Mononuclear cell (primary cell): ENCODE measurements around the gene ADGRA1. TPM values are rescaled to one million over a fixed set of nuclear protein-coding genes. Genes with fewer than 3 reads are reported as not detected.
"Not testable (repeated sequence)": the region's sequence is repeated elsewhere in the genome, so short reads cannot be mapped to it uniquely, and the experiment has no call there.

Experiments used
- H3K27me3 ChIP-seq: 2 replicates; pipeline ENCODE4 v1.6.0; 2011; ENCODE audit warnings: low read length, control low read depth; ENCODE audit not compliant: insufficient read depth
- H3K4me1 ChIP-seq: 2 replicates; pipeline ENCODE4 v1.5.1; 2011; ENCODE audit warnings: mild to moderate bottlenecking, low read length, control low read depth; ENCODE audit not compliant: insufficient read depth
- H3K4me3 ChIP-seq: 2 replicates; pipeline ENCODE4 v1.5.1; 2011; ENCODE audit warnings: mild to moderate bottlenecking, low read length, moderate library complexity
- H3K9me3 ChIP-seq: 2 replicates; pipeline ENCODE4 v1.5.1; 2011; ENCODE audit warnings: low read depth, mild to moderate bottlenecking, control low read depth, low read length
- total RNA-seq: library from RNA; depleted of rRNA; stranded (reverse); fragments of >200 nt; gene quantifications from one replicate; pipeline ENCODE4 v1.2.3, GENCODE V29; 2012

The ADGRA1 gene
- total RNA-seq, 1 donor: not detected

DNA sequence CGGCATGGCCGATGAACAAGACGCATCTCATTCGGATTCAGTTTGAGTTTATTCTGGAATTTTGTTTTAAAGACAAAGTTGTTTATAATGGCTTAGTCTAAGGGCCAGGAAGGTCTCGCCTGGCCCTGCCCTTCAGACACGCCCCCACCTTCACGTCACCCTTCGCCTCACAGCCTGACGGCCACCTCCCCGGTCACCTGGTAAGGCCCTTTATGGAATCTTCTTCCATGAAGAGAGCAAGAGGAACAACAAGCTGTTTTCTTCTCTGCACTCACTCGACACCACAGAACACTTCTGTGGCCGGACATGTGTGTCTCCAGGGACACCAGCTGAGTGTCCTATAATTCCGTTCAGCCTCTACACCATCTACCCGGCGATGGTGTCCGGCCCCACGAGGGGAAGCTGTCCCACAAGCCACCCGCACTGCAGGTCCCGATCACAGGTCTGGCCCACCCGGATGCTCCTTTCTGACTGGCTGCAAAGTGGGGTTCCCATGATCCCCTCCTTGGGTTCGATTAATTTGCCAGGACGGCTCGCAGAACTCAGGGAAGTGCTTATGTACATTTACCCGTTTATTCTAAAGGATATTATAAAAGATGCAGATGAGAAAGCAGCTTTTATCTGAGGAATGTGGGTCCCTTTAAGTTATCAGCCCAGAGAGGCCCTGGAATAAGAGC, 54.9 kb downstream of the ADGRA1 start:
- Histone ChIP-seq H3K4me3 (no peak overlapping the region), H3K9me3 (no peaks in the 10 kb centered on the region), H3K4me1 (no peaks in the 10 kb centered on the region), H3K27me3 (peaks cover 8% of the 10 kb centered on the region)

DNA sequence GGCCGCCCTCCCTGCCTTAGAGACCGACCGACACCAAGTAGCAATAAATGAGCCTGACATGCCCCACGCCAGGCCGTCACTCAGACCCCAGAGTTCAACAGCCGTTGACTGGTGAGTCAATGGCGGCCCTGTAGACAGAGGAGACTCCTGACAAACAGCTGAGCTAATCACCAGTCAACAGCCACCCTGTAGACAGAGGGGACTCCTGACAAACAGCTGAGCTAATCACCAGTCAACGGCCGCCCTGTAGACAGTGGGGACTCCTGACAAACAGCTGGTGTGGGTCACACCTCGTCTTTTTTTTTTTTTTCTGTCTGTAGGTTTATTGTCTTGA, 55.4 kb downstream of the ADGRA1 start:
- Histone ChIP-seq H3K4me3 (no peak overlapping the region), H3K9me3 (no peaks in the 10 kb centered on the region), H3K27me3 (peaks cover 8% of the 10 kb centered on the region), H3K4me1 (no peaks in the 10 kb centered on the region)

DNA sequence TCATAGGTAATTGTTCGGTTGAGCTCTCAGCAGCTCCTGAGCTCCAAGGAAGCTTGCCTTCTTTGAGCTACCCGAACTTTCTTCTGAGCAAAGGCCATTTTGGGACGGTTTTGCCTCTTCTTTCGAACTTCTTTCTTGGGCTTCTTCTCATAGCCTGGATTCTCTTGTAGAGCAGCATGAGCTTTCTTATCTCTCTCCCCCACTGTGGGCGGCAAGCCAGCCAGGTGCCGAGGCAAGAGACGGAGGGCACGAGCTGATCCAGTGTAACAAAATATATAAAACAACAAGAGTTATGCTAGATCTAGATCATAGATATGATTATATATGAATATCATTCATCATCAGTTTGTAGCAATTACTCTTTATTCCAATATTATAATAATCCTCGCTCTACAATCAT, 55.8 kb downstream of the ADGRA1 start:
- Histone ChIP-seq H3K4me3 (no peak overlapping the region), H3K4me1 (no peaks in the 10 kb centered on the region), H3K9me3 (no peaks in the 10 kb centered on the region), H3K27me3 (peaks cover 12% of the 10 kb centered on the region)

DNA sequence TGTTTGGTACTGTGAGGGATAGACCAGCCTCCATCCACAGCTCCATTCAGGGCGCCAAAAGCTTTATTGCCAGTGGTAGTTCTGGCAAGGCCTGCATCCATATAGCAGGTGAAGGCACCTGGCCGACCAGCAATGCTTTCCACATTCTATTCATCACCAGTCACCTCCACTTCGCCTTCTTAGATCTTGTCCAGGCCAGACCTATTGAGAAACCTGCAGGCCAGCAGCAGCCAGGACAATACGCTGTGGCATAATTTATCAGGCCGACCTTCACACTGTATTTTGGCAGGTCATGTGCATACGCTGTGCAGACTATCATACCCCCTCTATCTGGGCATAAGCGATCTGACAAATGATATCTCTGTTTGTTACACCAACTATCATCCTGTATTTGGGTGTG, 57.0 kb downstream of the ADGRA1 start:
- Histone ChIP-seq H3K9me3 (no peaks in the 10 kb centered on the region), H3K4me1 (no peaks in the 10 kb centered on the region), H3K4me3 (no peak overlapping the region), H3K27me3 (peaks cover 12% of the 10 kb centered on the region)

DNA sequence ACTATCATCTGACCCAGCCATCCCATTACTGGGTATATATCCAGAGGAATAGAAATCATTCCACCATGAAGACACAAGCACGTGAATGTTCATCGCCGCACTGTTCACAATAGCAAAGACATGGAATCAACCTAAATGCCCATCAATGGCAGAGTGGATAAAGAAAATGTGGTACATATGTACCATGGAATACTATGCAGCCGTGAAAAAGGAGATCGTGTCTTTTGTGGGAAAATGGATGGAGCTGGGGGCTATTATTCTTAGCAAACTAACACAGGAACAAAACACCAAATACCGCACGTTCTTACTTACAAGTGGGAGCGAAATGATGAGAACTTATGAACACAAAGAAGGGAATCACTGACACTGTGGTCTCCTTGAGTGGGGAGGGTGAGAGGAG, 62.5 kb downstream of the ADGRA1 start:
- Histone ChIP-seq H3K9me3 (no peaks in the 10 kb centered on the region), H3K4me1 (no peaks in the 10 kb centered on the region), H3K4me3 (no peak overlapping the region), H3K27me3 (peaks cover 16% of the 10 kb centered on the region)

DNA sequence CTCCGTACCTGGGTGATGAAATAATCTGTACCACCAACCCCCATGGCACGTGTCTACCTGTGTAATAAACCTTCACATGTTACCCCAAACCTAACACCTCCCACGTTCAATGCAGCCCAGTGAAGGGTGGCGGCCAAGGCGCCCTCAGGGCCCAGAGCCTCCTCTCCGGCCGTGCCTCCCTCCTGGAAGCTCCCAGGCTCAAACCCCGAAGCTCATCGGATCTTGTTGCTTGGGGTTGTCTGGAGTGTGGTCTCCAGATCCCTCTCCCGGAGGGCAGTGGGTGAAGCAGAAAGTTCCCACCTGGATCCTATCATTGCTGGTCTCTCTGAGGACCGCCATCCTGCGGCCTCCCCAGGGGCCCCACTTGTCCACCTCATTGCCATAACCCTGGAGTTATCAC, 62.9 kb downstream of the ADGRA1 start:
- H3K4me3 ChIP-seq: no peak overlapping the region
- no peaks in the 10 kb centered on the region for H3K9me3 ChIP-seq
- H3K4me1 ChIP-seq: no peaks in the 10 kb centered on the region
- peaks cover 16% of the 10 kb centered on the region for H3K27me3 ChIP-seq

DNA sequence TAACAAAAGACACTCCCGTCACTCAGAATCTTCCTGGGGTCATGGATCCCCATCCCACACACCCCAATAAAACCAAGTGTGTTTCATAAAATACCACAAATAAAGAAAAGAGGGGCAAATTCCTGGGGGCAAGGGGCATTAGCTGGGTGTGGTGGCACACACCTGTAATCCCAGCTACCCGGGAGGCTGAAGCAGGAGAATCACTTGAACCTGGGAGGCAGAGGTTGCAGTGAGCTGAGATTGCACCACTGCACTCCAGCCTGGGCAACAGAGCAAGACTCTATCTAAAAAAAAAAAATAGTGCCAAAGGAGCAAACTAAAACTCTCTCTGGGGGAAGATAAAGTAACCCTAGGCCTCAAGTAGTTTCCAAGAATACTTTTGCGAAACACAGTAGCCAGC, 63.3 kb downstream of the ADGRA1 start:
- not testable (repeated sequence) for H3K4me3 ChIP-seq, H3K9me3 ChIP-seq, H3K4me1 ChIP-seq
- peaks cover 16% of the 10 kb centered on the region for H3K27me3 ChIP-seq

DNA sequence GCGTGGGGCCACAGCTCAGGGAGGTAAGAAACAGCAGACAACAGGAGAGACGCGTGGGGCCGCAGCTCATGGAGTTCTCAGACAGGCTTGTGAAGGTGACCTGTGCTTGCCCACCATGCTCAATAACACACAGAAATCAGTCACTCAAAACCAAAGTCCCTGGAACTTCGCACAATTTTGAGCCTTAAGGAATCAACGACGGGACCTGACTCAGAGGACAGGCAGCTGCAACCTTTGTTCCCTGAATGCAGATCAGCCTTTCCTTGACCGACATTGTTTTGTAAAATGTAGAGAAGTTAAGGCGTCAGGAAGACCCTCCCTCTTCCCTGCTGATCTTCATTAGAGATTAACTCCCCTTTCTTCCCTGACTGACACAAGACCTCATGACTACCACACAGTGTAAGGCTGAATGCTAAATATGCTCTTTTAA, 63.8 kb downstream of the ADGRA1 start:
- no peaks in the 10 kb centered on the region for H3K4me1 ChIP-seq
- H3K27me3 ChIP-seq: peaks cover 13% of the 10 kb centered on the region
- no peak overlapping the region for H3K4me3 ChIP-seq
- H3K9me3 ChIP-seq: no peaks in the 10 kb centered on the region

DNA sequence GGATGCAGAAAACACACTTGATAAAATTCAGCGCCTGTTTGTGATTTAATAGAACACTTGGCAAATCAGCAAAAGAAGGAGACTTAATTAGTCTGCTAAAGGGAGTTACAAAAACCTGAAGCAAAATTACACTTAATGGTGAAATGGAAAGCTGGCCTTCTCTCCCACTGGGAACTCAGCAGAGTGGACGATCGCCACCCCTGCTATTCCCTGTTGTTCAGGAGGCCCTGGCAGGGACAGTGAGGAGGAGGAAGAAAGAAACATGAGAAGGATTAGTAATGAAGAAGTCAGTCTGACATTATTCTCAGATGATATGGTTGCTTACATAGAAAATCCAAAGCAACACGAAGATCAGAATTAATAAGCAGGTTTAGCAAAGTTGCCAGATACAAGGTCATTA, 66.7 kb downstream of the ADGRA1 start:
- no peaks in the 10 kb centered on the region for H3K9me3 ChIP-seq
- no peaks in the 10 kb centered on the region for H3K4me1 ChIP-seq
- H3K4me3 ChIP-seq: no peak overlapping the region
- H3K27me3 ChIP-seq: peaks cover 6% of the 10 kb centered on the region

DNA sequence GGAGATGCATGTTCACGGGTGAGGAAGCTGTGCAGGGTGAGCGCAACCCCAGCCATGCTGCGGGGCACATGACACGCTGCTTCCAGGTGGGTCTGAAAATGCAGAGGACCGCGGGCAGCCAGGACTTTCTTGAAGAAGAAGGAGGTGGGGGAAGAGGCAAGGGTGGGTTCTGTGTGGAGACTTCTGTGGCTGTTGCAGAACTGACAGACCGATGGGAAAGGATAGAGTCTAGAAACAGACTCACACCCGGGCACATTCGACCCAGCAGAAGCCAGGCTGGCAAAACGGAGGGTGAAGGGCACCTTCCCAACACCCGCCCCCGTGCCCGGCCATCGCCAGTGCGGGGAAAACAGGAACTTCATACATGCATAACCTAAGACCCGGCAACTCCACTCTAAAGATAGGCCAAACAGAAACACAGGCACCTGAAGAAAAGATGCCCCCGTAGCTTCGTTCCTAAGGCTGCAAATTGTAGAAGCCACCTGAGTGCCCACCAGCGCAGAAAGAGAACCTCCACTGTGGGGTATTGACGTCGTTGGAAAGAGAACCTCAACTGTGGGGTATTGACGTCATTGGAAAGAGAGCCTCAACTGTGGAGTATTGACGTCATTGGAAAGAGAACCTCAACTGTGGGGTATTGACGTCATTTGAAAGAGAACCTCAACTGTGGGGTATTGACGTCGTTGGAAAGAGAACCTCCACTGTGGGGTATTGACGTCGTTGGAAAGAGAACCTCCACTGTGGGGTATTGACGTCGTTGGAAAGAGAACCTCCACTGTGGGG, 67.5 kb downstream of the ADGRA1 start:
- Histone ChIP-seq H3K9me3 (no peaks in the 10 kb centered on the region), H3K4me3 (no peak overlapping the region), H3K4me1 (no peaks in the 10 kb centered on the region), H3K27me3 (peaks cover 8% of the 10 kb centered on the region)

DNA sequence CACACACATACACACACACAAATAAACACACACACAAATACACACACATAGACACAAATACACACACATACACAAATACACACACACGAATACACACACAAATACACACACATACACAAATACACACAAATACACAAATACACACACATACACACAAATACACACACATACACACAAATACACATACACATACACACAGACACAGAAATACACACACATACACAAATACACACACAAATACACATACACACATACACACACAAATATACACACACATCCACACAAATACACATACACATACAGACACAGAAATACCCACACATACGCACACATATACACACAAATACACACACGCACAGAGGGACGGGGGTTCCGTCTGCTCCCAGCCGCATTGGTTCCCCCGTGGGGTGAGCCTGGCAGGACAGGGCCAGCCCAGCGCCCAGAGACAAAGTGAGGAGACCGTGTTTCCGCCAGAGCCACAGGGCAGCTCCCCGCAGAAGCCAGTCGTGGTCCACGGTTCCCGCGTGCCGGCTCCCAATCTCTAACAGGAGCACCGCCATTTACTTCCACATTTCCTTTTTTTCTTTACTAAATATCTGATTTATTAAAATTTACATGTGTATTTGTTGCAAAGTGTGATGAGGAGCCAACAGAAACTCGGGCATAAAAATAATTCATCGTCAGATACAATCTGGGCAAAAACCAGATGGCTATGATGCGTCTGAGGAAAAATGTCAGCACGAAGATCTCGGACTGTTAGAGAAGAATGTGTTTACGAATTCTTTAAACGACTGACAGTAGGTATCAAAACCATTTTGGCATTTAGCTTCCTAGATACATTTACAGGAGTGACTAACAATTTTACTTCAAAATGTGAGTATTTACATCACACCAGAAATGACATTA, 69.2 kb downstream of the ADGRA1 start:
- Histone ChIP-seq H3K9me3 (no peaks in the 10 kb centered on the region), H3K4me3 (no peak overlapping the region), H3K4me1 (peaks cover 6% of the 10 kb centered on the region), H3K27me3 (peaks cover 19% of the 10 kb centered on the region)

DNA sequence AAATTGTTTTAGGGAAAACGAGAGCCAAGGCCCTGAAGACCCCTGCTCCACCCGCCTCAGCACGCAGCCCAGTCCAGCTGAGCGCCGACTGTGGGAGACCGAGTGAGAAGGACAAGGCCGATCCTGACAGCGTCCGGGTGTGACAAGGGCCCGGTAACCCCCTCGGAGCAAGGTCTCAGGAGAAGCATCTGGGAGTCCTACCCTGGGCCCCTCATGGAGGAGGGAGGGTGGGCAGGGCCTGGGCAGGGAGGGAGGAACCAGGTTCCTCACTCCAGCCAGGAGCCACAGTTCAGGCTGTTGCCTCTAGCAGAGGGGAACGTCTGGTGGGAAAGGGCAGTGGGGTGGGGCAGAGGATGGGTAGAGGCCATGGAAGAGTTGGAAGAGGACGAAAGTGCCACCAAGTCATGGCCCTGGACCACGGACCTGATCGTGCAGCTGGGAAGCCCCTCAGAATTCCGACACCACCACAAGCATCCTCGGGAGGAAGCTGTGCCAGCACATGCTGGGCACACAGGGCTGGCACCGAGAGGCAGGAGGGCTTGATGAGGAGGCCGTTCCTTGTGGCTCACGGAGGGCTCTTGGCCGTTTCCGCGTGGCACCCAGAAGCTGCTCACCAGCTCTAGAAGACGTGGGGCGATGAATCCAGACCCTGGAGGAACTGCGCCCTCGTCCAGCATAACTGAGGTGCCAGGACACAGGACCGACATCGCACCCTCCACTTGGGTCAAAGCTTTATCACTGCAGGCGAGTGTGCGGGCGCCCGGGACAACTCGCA, 70.1 kb downstream of the ADGRA1 start:
- Histone ChIP-seq H3K4me3 (no peak overlapping the region), H3K4me1 (peaks cover 6% of the 10 kb centered on the region), H3K9me3 (no peaks in the 10 kb centered on the region), H3K27me3 (peaks cover 23% of the 10 kb centered on the region)

DNA sequence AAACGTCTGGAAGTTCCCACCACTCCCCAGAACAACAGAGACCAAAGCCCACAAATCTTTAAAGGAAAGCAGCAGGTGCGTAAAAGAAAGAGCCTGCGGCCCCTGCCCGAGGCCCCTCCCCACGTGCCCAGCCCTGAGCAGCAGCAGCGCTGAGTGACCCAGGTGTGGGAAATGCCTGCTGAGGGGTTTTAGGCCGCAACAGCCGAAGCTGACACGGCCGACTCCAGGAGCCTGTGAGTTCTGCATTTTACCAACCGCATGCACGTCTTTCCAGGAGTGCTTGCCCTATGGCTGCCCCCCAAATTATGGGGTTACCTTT, 70.7 kb downstream of the ADGRA1 start:
- Histone ChIP-seq H3K4me1 (peaks cover 6% of the 10 kb centered on the region), H3K9me3 (no peaks in the 10 kb centered on the region), H3K27me3 (peaks cover 23% of the 10 kb centered on the region), H3K4me3 (no peak overlapping the region)

DNA sequence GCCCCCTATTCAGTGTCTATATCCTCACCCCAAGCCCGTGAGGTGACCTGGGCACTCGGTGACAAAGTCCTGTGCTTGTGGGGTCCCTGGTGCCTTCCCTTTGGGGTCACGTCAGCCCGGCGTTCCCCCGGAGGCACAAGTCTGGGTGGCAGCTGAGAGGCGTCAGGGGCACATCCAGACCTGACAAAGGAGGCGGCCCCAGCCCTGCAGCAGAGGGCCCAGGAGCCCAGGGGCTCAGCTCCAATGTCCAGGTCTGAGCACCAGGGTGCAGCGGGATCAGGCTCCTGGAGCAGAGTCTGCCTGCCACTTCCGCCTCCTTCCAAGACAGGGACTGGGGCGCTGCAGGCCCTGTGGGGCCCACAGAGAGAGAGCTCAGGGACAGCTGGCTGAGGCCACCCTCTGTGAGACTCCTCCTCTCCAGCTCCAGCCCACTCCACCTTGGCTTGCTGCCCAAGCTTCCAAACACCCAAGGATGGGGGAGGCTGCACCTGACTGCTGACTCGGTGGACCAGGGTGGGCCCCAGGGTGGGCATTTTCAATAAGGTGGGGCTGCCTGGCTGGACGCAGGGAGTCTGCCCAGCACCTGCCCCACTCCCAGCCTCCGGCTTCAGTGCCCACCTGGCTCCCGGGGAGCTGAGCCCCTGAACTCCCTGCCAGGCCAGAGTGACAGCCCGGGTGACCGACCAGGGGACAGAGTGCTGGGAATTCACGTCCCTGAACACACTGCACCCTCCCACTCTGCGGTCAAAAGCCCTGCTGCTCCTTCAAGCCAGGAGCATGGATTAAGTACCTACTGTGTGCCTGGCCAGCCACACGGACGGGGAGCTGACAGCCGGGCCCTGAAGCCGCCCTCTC, 71.3 kb downstream of the ADGRA1 start:
- no peak overlapping the region for H3K4me3 ChIP-seq
- peaks cover 6% of the 10 kb centered on the region for H3K4me1 ChIP-seq
- no peaks in the 10 kb centered on the region for H3K9me3 ChIP-seq
- peaks cover 23% of the 10 kb centered on the region for H3K27me3 ChIP-seq
